Measurements from ENCODE around the gene CCDC92.

Gene CCDC92

GRCh38 chr12:123972457-123973401 lies at the start of gene CCDC92, which contains the start of gene ZNF664:
CCDC92 (minus strand) TSS chr12:123972831; CDS start chr12:123944305, 28,526 bp downstream.
ZNF664 (plus strand) TSS chr12:123973215; CDS start chr12:124012145, 38,930 bp downstream.
- peak; percentile 88 for DNase-seq

- DNase-seq = no peak
Measured at GRCh38 chr12:124022161-124022560, 49.5 kb upstream of the CCDC92 start.

GRCh38 chr12:124021007-124021406 lies 48.4 kb upstream of the CCDC92 start:
- no peak for DNase-seq

- DNase-seq = no peak
Measured at GRCh38 chr12:124020514-124020949, 47.9 kb upstream of the CCDC92 start.

GRCh38 chr12:124019115-124019514 lies 46.5 kb upstream of the CCDC92 start:
- no peak for DNase-seq

GRCh38 chr12:124018539-124018938 lies 45.9 kb upstream of the CCDC92 start:
- no peak for DNase-seq

- DNase-seq = no peak
Measured at GRCh38 chr12:124017064-124017463, 44.4 kb upstream of the CCDC92 start.

GRCh38 chr12:124015494-124016461 lies 43.1 kb upstream of the CCDC92 start:
- no peak for DNase-seq

GRCh38 chr12:124013073-124013472 lies 40.4 kb upstream of the CCDC92 start:
- no peak for DNase-seq

GRCh38 chr12:124011435-124012115 lies 38.9 kb upstream of the CCDC92 start:
- DNase-seq = no peak

GRCh38 chr12:124010687-124011086 lies 38.1 kb upstream of the CCDC92 start:
- no peak for DNase-seq

GRCh38 chr12:124009781-124010180 lies 37.1 kb upstream of the CCDC92 start:
- DNase-seq = no peak

- no peak for DNase-seq
Measured at GRCh38 chr12:124008595-124008994, 36.0 kb upstream of the CCDC92 start.

GRCh38 chr12:124007826-124008570 lies 35.4 kb upstream of the CCDC92 start:
- peak; percentile 25 for DNase-seq

GRCh38 chr12:124006846-124007713 lies 34.4 kb upstream of the CCDC92 start:
- DNase-seq = no peak

GRCh38 chr12:124006085-124006845 lies 33.6 kb upstream of the CCDC92 start:
- DNase-seq = no peak

- no peak for DNase-seq
Measured at GRCh38 chr12:124004233-124004875, 31.7 kb upstream of the CCDC92 start.

- no peak for DNase-seq
Measured at GRCh38 chr12:124002654-124003053, 30.0 kb upstream of the CCDC92 start.

GRCh38 chr12:124002021-124002644 lies 29.5 kb upstream of the CCDC92 start:
- no peak for DNase-seq

All from HCEC 1CT (cell line).